Thyroid gland (tissue), 4 donors: ENCODE data around the gene NXPH2.

Experiments used
- POLR2A ChIP-seq, 2 donors: fragments of 450-650 bp; IDR thresholded peaks; one replicate each; pipeline ENCODE4 v1.6.1; 2017; ENCODE audit warnings: antibody characterized with exemption in 2 of 2, mild to moderate bottlenecking in 2 of 2, moderate library complexity in 1 of 2
- TF ChIP-seq, protein P1 (sequence below), 6 experiments: fragments of 200-600 bp in 3 of 6; fragments of 450-650 bp in 3 of 6; sonication (generic) in 3 of 6; IDR thresholded peaks; one replicate each; pipeline ENCODE4 v1.5.1; 2016 to 2019; ENCODE audit warnings: antibody characterized with exemption in 6 of 6, mild to moderate bottlenecking in 2 of 6, inconsistent platforms in 1 of 6, moderate library complexity in 1 of 6

- TF ChIP-seq, protein P1, sequence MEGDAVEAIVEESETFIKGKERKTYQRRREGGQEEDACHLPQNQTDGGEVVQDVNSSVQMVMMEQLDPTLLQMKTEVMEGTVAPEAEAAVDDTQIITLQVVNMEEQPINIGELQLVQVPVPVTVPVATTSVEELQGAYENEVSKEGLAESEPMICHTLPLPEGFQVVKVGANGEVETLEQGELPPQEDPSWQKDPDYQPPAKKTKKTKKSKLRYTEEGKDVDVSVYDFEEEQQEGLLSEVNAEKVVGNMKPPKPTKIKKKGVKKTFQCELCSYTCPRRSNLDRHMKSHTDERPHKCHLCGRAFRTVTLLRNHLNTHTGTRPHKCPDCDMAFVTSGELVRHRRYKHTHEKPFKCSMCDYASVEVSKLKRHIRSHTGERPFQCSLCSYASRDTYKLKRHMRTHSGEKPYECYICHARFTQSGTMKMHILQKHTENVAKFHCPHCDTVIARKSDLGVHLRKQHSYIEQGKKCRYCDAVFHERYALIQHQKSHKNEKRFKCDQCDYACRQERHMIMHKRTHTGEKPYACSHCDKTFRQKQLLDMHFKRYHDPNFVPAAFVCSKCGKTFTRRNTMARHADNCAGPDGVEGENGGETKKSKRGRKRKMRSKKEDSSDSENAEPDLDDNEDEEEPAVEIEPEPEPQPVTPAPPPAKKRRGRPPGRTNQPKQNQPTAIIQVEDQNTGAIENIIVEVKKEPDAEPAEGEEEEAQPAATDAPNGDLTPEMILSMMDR (IDR thresholded peaks at IDR 0.05) = no peak
- TF ChIP-seq POLR2A (IDR thresholded peaks at IDR 0.05) = no peak
These were observed 797 bp downstream of the NXPH2 start for GRCh38 chr2:138779406-138779780.
